Naive thymus-derived CD8-positive, alpha-beta T cell (primary cell): ENCODE measurements around the gene DUOX1. TPM values are rescaled to one million over a fixed set of nuclear protein-coding genes. Genes with fewer than 3 reads are reported as not detected.

Experiments used
- polyA plus RNA-seq, 3 donors: library from polyadenylated mRNA; unstranded; fragments of 300-500 nt; fragmentation: Illumina TruSeq; gene quantifications; one replicate each; pipeline ENCODE4 v1.2.3, GENCODE V29; 2021
- total RNA-seq, 8 experiments: library from RNA in 2 of 8; stranded (reverse) in 2 of 8; gene quantifications; one replicate each; pipeline ENCODE4 v1.2.3 and lab custom pipeline; 2021 to 2026

The DUOX1 gene
- total and polyA plus RNA-seq, 5 experiments from 2014 or later: 0.35 to 3.7 (median 0.40) TPM; not detected in 2

Other genes starting within 250 kb of the DUOX1 start
- gene TERB2, start 173.3 kb upstream of the DUOX1 start, total RNA-seq: not detected
- gene TERB2, start 173.3 kb upstream of the DUOX1 start, polyA plus RNA-seq: not detected
- 1 to 10 TPM; 4.1 to 6.3 TPM for gene SORD, start 106.8 kb upstream of the DUOX1 start, total RNA-seq
- 1 to 10 TPM; 4.8 to 5.7 (median 5.0) TPM for gene SORD, start 106.8 kb upstream of the DUOX1 start, polyA plus RNA-seq
- not detected for gene DUOX2, start 15.8 kb upstream of the DUOX1 start, total RNA-seq
- not detected for gene DUOX2, start 15.8 kb upstream of the DUOX1 start, polyA plus RNA-seq
- not detected for gene DUOXA2, start 15.7 kb upstream of the DUOX1 start, total RNA-seq
- gene DUOXA2, start 15.7 kb upstream of the DUOX1 start, polyA plus RNA-seq: not detected
- under 1 TPM; 0.77 to 0.81 TPM for gene DUOXA1, start 115 bp upstream of the DUOX1 start, total RNA-seq
- under 1 TPM in 1 of 3 donors, not detected in 2; 0.26 TPM for gene DUOXA1, start 115 bp upstream of the DUOX1 start, polyA plus RNA-seq
- gene SHF, start 58.0 kb downstream of the DUOX1 start, total RNA-seq: 1 to 10 TPM; 8.1 to 9.7 TPM
- 1 to 10 TPM; 1.1 to 2.6 (median 1.4) TPM for gene SHF, start 58.0 kb downstream of the DUOX1 start, polyA plus RNA-seq
- gene SLC28A2, start 122.2 kb downstream of the DUOX1 start, total RNA-seq: not detected
- not detected for gene SLC28A2, start 122.2 kb downstream of the DUOX1 start, polyA plus RNA-seq
- gene GATM, start 248.6 kb downstream of the DUOX1 start, total RNA-seq: 1 to 10 TPM; 5.0 to 5.3 TPM
- 1 to 10 TPM in 1 of 3 donors, under 1 TPM in 1, not detected in 1; 0.48 to 2.9 TPM for gene GATM, start 248.6 kb downstream of the DUOX1 start, polyA plus RNA-seq